Activated B cell treated with CpG ODN at 0.5 μM for 24 hours (primary cell): ENCODE results near the gene DOCK1. TPM values are rescaled to one million over a fixed set of nuclear protein-coding genes. Genes with fewer than 3 reads are reported as not detected.

Source experiments
- ATAC-seq: fragments of 200-7000 bp; cut with Tn5 transposase; one replicate; pipeline ENCODE4 v1.10.0; 2021; ENCODE audit warnings: low read depth, mild to moderate bottlenecking, moderate library complexity
- CTCF ChIA-PET: fragments of 350-600 bp; sonication (Branson Sonifier 250); formaldehyde crosslinking; loops from one replicate; lab custom pipeline; 2021; ENCODE audit warnings: antibody characterized with exemption; lab: Charles Lee
- POLR2A ChIA-PET: fragments of 350-600 bp; sonication (Branson Sonifier 250); formaldehyde crosslinking; loops from one replicate; lab custom pipeline; 2021; ENCODE audit warnings: antibody characterized with exemption; lab: Charles Lee
- DNase-seq: peaks from one replicate; pipeline ENCODE4 v3.0.0; 2022
- H3K27ac Mint-ChIP-seq: one replicate; pipeline ENCODE4 v1.8.0; 2020; ENCODE audit warnings: mixed read lengths
- H3K27me3 Mint-ChIP-seq: one replicate; pipeline ENCODE4 v1.8.0; 2021; ENCODE audit warnings: mixed read lengths
- H3K36me3 Mint-ChIP-seq: one replicate; pipeline ENCODE4 v1.8.0; 2021; ENCODE audit warnings: low read depth, mixed read lengths
- H3K4me1 Mint-ChIP-seq: one replicate; pipeline ENCODE4 v1.8.0; 2021; ENCODE audit warnings: mixed read lengths
- H3K4me3 Mint-ChIP-seq: one replicate; pipeline ENCODE4 v1.8.0; 2020; ENCODE audit warnings: mild to moderate bottlenecking, mixed read lengths
- H3K9me3 Mint-ChIP-seq: one replicate; pipeline ENCODE4 v1.8.0; 2020; ENCODE audit warnings: mixed read lengths
- CTCF ChIP-seq: fragments of 200-600 bp; IDR thresholded peaks from one replicate; pipeline ENCODE4 v1.8.0; 2022; ENCODE audit warnings: antibody characterized with exemption, mild to moderate bottlenecking
- intact Hi-C: fragments of 100-400 bp; cut with micrococcal nuclease; formaldehyde crosslinking; loops from one replicate; pipeline ENCODE4 v1.15.1; 2024
- total RNA-seq: library from RNA; stranded (reverse); gene quantifications from 2 replicates; pipeline ENCODE4 v1.2.3, GENCODE V29; 2022

The DOCK1 gene
- total RNA-seq, 1 donor from 2014 or later: not detected

GRCh38 chr10:126924915-126925300 lies 19.7 kb downstream of the DOCK1 start:
- H3K9me3 Mint-ChIP-seq: peaks cover 4% of the 10 kb centered on the region
- POLR2A ChIA-PET: no interaction called here
- H3K27me3 Mint-ChIP-seq: no peaks in the 10 kb centered on the region
- H3K4me3 Mint-ChIP-seq: no peak overlapping the region
- H3K27ac Mint-ChIP-seq: no peak overlapping the region
- no peak for ATAC-seq
- CTCF ChIA-PET: no interaction called here
- H3K4me1 Mint-ChIP-seq: no peaks in the 10 kb centered on the region
- intact Hi-C loops: no loop called here
- no peaks in the 10 kb centered on the region for H3K36me3 Mint-ChIP-seq
- TF ChIP-seq CTCF: no peak
- no peak for DNase-seq

GRCh38 chr10:126926568-126926967 lies 21.3 kb downstream of the DOCK1 start:
- intact Hi-C loops: no loop called here
- no peak overlapping the region for H3K27ac Mint-ChIP-seq
- no peaks in the 10 kb centered on the region for H3K36me3 Mint-ChIP-seq

GRCh38 chr10:126927799-126928198 lies 22.6 kb downstream of the DOCK1 start:
- Mint-ChIP-seq H3K27me3 (no peaks in the 10 kb centered on the region), H3K4me1 (no peaks in the 10 kb centered on the region), H3K36me3 (no peaks in the 10 kb centered on the region), H3K9me3 (no peaks in the 10 kb centered on the region), H3K4me3 (no peak overlapping the region), H3K27ac (no peak overlapping the region)
- intact Hi-C loops: no loop called here
- DNase-seq: no peak
- ChIA-PET POLR2A (interaction anchor here (0.6 kb wide), 1 partner anchor 882 kb away, joined by 3 read pairs; no protein-coding TSS in a partner anchor), CTCF (no interaction called here)
- ATAC-seq: no peak
- no peak for TF ChIP-seq CTCF

More at GRCh38 chr10:126926568-126926967, 21.3 kb downstream of the DOCK1 start:
- H3K4me1 Mint-ChIP-seq: no peaks in the 10 kb centered on the region
- H3K4me3 Mint-ChIP-seq: no peak overlapping the region
- TF ChIP-seq CTCF: no peak
- ChIA-PET POLR2A (no interaction called here), CTCF (no interaction called here)
- H3K27me3 Mint-ChIP-seq: no peaks in the 10 kb centered on the region
- no peaks in the 10 kb centered on the region for H3K9me3 Mint-ChIP-seq
- ATAC-seq (no peak), DNase-seq (no peak)

GRCh38 chr10:126928274-126928673 lies 23.0 kb downstream of the DOCK1 start:
- ATAC-seq: no peak
- intact Hi-C loops: no loop called here
- Mint-ChIP-seq H3K27me3 (no peaks in the 10 kb centered on the region), H3K27ac (no peak overlapping the region), H3K9me3 (no peaks in the 10 kb centered on the region), H3K4me3 (no peak overlapping the region), H3K4me1 (no peaks in the 10 kb centered on the region), H3K36me3 (no peaks in the 10 kb centered on the region)
- CTCF ChIA-PET: no interaction called here
- POLR2A ChIA-PET: no interaction called here
- no peak for TF ChIP-seq CTCF
- DNase-seq: no peak

- no peak for TF ChIP-seq CTCF
- CTCF ChIA-PET: no interaction called here
- no peaks in the 10 kb centered on the region for H3K9me3 Mint-ChIP-seq
- no peaks in the 10 kb centered on the region for H3K27me3 Mint-ChIP-seq
- POLR2A ChIA-PET: no interaction called here
- H3K4me3 Mint-ChIP-seq: no peak overlapping the region
- no peak overlapping the region for H3K27ac Mint-ChIP-seq
- no peaks in the 10 kb centered on the region for H3K4me1 Mint-ChIP-seq
- H3K36me3 Mint-ChIP-seq: no peaks in the 10 kb centered on the region
- ATAC-seq: no peak
- intact Hi-C loops: no loop called here
- no peak for DNase-seq
Measured at GRCh38 chr10:126929391-126929790, 24.2 kb downstream of the DOCK1 start.
